A549 (cell line): ENCODE data around the gene GPR52.

ENCODE experiments used
- JUN ChIP-seq, 2 experiments: fragments of >200 bp; sonication (Bioruptor Twin); formaldehyde crosslinking; IDR thresholded peaks; 2 replicates in 1 of 2; 3 replicates in 1 of 2; pipeline ENCODE4 v1.6.1; 2016 to 2017
- POLR2A ChIP-seq: IDR thresholded peaks from 2 replicates; pipeline ENCODE4 v1.6.1; 2012; ENCODE audit warnings: mild to moderate bottlenecking, low read length

DNA sequence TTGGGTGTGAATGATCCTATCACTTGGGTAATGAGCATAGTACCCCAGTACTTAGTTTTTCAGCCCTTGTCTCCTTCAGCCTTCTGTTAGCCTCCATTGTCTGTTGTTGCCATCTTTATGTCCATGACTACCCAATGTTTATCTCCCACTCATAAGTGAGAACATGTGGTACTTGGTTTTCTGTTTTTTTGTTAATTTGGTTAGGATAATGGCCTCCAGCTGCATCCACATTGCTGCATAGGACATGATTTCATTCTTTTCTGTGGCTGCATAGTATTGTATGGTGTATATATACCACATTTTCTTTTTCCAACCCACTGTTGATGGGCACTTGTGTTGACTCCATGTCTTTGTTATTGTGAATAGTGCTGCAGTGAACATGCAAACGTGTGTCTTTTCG lies 39.6 kb upstream of the GPR52 start:
- no peak for TF ChIP-seq POLR2A
- TF ChIP-seq JUN (IDR thresholded peaks at IDR 0.05): no peak
